HepG2 (cell line): ENCODE results near the gene COA5. TPM values are rescaled to one million over a fixed set of nuclear protein-coding genes. Genes with fewer than 3 reads are reported as not detected.
A peak's percentile ranks its signal among the peaks of the same experiment; 100 is the strongest.

Experiments
- ELF1 ChIP-seq: sonication (generic); formaldehyde crosslinking; IDR thresholded peaks from 2 replicates; pipeline ENCODE4 v1.4.0; 2020; ENCODE audit warnings: missing genetic modification reagents
- FIP1L1 ChIP-seq: fragments of 200-400 bp; formaldehyde crosslinking; IDR thresholded peaks from 2 replicates; pipeline ENCODE4 v1.6.1; 2018; ENCODE audit warnings: low read depth, mild to moderate bottlenecking, low read length, moderate library complexity, borderline replicate concordance; ENCODE audit not compliant: insufficient read depth
- GABPA ChIP-seq, 2 experiments: IDR thresholded peaks; 2 replicates each; pipeline ENCODE4 v1.6.1; 2011 to 2016; ENCODE audit warnings: low read depth in 2 of 2, low read length in 1 of 2, missing biosample characterization in 1 of 2, missing genetic modification characterization in 1 of 2
- GABPB1 ChIP-seq: IDR thresholded peaks from 2 replicates; pipeline ENCODE4 v1.6.1; 2016; ENCODE audit warnings: mild to moderate bottlenecking, missing genetic modification reagents, moderate library complexity, missing compliant biosample characterization
- HNF4G ChIP-seq, 2 experiments: sonication (generic) in 1 of 2; formaldehyde crosslinking in 1 of 2; IDR thresholded peaks; 2 replicates each; pipeline versions ENCODE4 v1.4.0 to v1.6.1; 2011 to 2020; ENCODE audit warnings: borderline replicate concordance in 2 of 2, low read depth in 2 of 2, mild to moderate bottlenecking in 2 of 2, low read length in 1 of 2, missing genetic modification reagents in 1 of 2, moderate library complexity in 1 of 2
- IKZF4 ChIP-seq: sonication (generic); formaldehyde crosslinking; IDR thresholded peaks from 2 replicates; pipeline ENCODE4 v1.5.1; 2020; ENCODE audit warnings: borderline replicate concordance, mild to moderate bottlenecking, low read depth, missing genetic modification reagents; ENCODE audit errors: not compliant biosample characterization
- ISL2 ChIP-seq: sonication (generic); formaldehyde crosslinking; IDR thresholded peaks from 2 replicates; pipeline ENCODE4 v1.5.0; 2020; ENCODE audit warnings: missing genetic modification reagents
- ISX ChIP-seq: sonication (generic); formaldehyde crosslinking; conservative IDR thresholded peaks from 2 replicates; pipeline ENCODE4 v1.5.0; 2020; ENCODE audit warnings: missing genetic modification reagents
- KLF12 ChIP-seq: sonication (generic); formaldehyde crosslinking; IDR thresholded peaks from 2 replicates; pipeline ENCODE4 v1.4.0; 2020; ENCODE audit warnings: missing genetic modification reagents, borderline replicate concordance
- MIER3 ChIP-seq: IDR thresholded peaks from 2 replicates; pipeline ENCODE4 v1.6.1; 2016; ENCODE audit warnings: missing compliant biosample characterization, borderline replicate concordance
- NCOA5 ChIP-seq: sonication (generic); formaldehyde crosslinking; IDR thresholded peaks from 2 replicates; pipeline ENCODE4 v1.4.0; 2020; ENCODE audit warnings: missing genetic modification reagents
- RBM22 ChIP-seq: fragments of 200-400 bp; formaldehyde crosslinking; optimal IDR thresholded peaks from 2 replicates; pipeline ENCODE3; 2017; ENCODE audit warnings: mild to moderate bottlenecking, low read length, moderate library complexity
- SKI ChIP-seq: fragments of 450-650 bp; IDR thresholded peaks from one replicate; pipeline ENCODE4 v1.6.1; 2018; ENCODE audit warnings: mild to moderate bottlenecking; ENCODE audit not compliant: partially characterized antibody
- STAT5B ChIP-seq: sonication (generic); formaldehyde crosslinking; IDR thresholded peaks from 2 replicates; pipeline ENCODE4 v1.4.0; 2020; ENCODE audit warnings: missing genetic modification reagents
- THAP7 ChIP-seq: sonication (generic); formaldehyde crosslinking; IDR thresholded peaks from 2 replicates; pipeline ENCODE4 v1.8.1; 2023; ENCODE audit warnings: mild to moderate bottlenecking, missing genetic modification reagents
- ZFX ChIP-seq: sonication (generic); formaldehyde crosslinking; IDR thresholded peaks from 2 replicates; pipeline ENCODE4 v1.4.0; 2020; ENCODE audit warnings: mild to moderate bottlenecking, low read depth, missing genetic modification reagents, moderate library complexity
- ZNF205 ChIP-seq: IDR thresholded peaks from 2 replicates; pipeline ENCODE4 v1.6.1; 2018; ENCODE audit warnings: missing biosample characterization, missing genetic modification reagents
- ZNF530 ChIP-seq: sonication (generic); formaldehyde crosslinking; IDR thresholded peaks from 2 replicates; pipeline ENCODE4 v1.5.0; 2020; ENCODE audit warnings: low read depth, mild to moderate bottlenecking, missing genetic modification reagents
- ZNF543 ChIP-seq: sonication (generic); formaldehyde crosslinking; IDR thresholded peaks from 2 replicates; pipeline ENCODE4 v1.4.0; 2020; ENCODE audit warnings: mild to moderate bottlenecking, missing genetic modification reagents
- polyA plus RNA-seq, 8 experiments: library from polyadenylated mRNA; depleted of rRNA in 3 of 8; stranded (reverse) in 7 of 8; unstranded in 1 of 8; fragments of >200 nt; fragmentation: Illumina TruSeq in 4 of 8; extraction: Trizol in 4 of 8; gene quantifications; 2 replicates each; pipeline versions ENCODE4 v1.2.1 to v1.2.3, GENCODE V29; 2011 to 2016; ENCODE audit warnings: low read depth in 4 of 8, missing spikeins in 1 of 8, mixed read lengths in 1 of 8; ENCODE audit not compliant: insufficient read depth in 1 of 8
- total RNA-seq, 5 experiments: library from RNA; depleted of rRNA; stranded (reverse); fragments of >200 nt; fragmentation: Illumina TruSeq; extraction: Trizol; gene quantifications; 2 replicates each; pipeline ENCODE4 v1.2.3, GENCODE V29; 2016; ENCODE audit warnings: low read depth in 1 of 5
- TF ChIP-seq, protein P1 (sequence below): sonication (generic); formaldehyde crosslinking; IDR thresholded peaks from 2 replicates; pipeline ENCODE4 v1.5.1; 2020; ENCODE audit warnings: mild to moderate bottlenecking, missing genetic modification reagents
- TF ChIP-seq, protein P2 (sequence below): sonication (generic); formaldehyde crosslinking; IDR thresholded peaks from 2 replicates; pipeline ENCODE4 v1.5.0; 2020; ENCODE audit warnings: mild to moderate bottlenecking, low read depth, missing genetic modification reagents, borderline replicate concordance
- TF ChIP-seq, protein P3 (sequence below): IDR thresholded peaks from 2 replicates; pipeline ENCODE4 v1.6.1; 2016; ENCODE audit warnings: missing biosample characterization, missing genetic modification reagents, low read depth

Gene COA5
- total and polyA plus RNA-seq, 2 of the 13 experiments (the other 11 are each of a cell fraction or from before 2014, with no cell fraction given), result 43.6 to 64.5 TPM

DNA sequence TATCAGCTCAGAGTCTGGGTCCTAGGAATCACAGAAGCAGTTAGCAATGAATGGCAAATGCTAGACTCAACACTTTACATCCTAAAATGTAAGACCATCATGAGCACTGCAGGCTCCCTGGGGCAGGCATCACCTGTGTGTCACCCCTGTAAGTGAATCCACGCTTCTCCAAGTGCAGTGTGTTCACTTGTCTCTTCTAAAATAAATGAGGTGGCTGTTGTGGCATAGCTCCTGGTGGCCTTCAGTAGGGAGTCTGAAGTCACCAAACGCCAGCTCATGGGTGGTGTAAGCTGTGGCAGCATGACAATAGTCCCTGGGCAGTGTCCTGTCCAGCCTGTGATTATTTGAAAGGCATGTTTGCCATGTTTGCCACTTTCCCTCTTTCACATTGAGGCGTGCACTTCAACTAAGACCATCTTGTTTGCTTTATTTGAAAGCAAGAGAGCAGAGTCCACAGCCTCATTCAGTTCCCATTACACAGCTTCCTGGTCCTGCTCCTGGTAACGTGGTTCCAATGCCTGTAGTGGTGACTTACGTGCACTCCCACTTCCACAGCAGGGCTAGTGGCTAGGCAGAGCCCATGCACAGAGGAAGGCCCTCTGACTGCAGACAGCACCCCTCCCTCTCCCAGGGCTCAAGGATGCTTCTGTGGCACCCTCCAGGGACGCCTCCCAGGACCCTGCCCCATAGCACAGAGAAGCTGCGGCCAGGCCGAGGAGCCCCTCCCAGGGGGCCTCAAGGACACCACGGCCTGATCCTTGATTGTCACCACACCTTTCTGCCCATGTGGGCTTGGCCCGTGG is 24.3 kb downstream of the COA5 start (continued):
- TF ChIP-seq, protein P1, sequence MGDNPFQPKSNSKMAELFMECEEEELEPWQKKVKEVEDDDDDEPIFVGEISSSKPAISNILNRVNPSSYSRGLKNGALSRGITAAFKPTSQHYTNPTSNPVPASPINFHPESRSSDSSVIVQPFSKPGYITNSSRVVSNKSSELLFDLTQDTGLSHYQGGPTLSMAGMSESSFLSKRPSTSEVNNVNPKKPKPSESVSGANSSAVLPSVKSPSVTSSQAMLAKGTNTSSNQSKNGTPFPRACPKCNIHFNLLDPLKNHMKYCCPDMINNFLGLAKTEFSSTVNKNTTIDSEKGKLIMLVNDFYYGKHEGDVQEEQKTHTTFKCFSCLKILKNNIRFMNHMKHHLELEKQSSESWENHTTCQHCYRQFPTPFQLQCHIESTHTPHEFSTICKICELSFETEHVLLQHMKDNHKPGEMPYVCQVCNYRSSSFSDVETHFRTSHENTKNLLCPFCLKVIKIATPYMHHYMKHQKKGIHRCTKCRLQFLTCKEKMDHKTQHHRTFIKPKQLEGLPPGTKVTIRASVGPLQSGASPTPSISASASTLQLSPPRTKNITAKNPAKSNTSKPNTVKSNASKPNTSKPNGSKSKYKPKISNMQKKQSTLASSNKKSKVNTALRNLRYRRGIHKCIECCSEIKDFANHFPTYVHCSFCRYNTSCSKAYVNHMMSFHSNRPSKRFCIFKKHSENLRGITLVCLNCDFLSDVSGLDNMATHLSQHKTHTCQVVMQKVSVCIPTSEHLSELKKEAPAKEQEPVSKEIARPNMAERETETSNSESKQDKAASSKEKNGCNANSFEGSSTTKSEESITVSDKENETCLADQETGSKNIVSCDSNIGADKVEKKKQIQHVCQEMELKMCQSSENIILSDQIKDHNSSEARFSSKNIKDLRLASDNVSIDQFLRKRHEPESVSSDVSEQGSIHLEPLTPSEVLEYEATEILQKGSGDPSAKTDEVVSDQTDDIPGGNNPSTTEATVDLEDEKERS, result peak; percentile 85; the same call in 1 of the 2 replicates
- TF ChIP-seq IKZF4 (no peak), RBM22 (no peak), ISL2 (no peak; the same call in 1 of the 2 replicates), SKI (peak; percentile 34), ZNF205 (peak; percentile 43; the same call in 1 of the 2 replicates), HNF4G (IDR thresholded peaks at IDR 0.05; ENCODE audit: borderline replicate concordance, low read depth, low read length) (peak; percentile 87; the same call in 1 of the 2 replicates), HNF4G (CRISPR knock-in tag; IDR thresholded peaks at IDR 0.05; ENCODE audit: borderline replicate concordance, low read depth) (peak; percentile 89; the same call in 1 of the 2 replicates), FIP1L1 (no peak), GABPA (IDR thresholded peaks at IDR 0.05; ENCODE audit: low read depth, low read length) (no peak), GABPA (CRISPR knock-in tag; IDR thresholded peaks at IDR 0.05; ENCODE audit: low read depth) (no peak), NCOA5 (CRISPR knock-in tag) (no peak), ZNF530 (CRISPR knock-in tag) (no peak), ELF1 (CRISPR knock-in tag) (peak; percentile 84), ZNF543 (CRISPR knock-in tag) (no peak; the same call in 1 of the 2 replicates), ISX (CRISPR knock-in tag) (no peak), STAT5B (CRISPR knock-in tag) (no peak), KLF12 (CRISPR knock-in tag) (no peak), MIER3 (peak; percentile 78; the same call in 1 of the 2 replicates), GABPB1 (CRISPR knock-in tag) (peak; percentile 47), ZFX (peak; percentile 80), THAP7 (CRISPR knock-in tag) (peak; percentile 52; the same call in 1 of the 2 replicates)
- TF ChIP-seq, protein P2, sequence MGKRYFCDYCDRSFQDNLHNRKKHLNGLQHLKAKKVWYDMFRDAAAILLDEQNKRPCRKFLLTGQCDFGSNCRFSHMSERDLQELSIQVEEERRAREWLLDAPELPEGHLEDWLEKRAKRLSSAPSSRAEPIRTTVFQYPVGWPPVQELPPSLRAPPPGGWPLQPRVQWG (CRISPR knock-in tag), result no peak
- TF ChIP-seq, protein P3, sequence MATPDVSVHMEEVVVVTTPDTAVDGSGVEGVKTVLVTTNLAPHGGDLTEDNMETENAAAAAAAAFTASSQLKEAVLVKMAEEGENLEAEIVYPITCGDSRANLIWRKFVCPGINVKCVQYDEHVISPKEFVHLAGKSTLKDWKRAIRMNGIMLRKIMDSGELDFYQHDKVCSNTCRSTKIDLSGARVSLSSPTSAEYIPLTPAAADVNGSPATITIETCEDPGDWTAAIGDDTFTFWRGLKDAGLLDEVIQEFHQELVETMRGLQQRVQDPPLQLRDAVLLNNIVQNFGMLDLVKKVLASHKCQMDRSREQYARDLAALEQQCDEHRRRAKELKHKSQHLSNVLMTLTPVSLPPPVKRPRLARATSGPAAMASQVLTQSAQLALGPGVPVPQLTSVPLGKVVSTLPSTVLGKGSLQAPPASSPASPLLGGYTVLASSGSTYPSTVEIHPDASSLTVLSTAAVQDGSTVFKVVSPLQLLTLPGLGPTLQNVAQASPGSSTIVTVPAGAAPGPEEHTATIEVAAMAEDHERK, result no peak
